Heart right ventricle (tissue), 16 donors: ENCODE results near the gene AHCTF1. TPM values are rescaled to one million over a fixed set of nuclear protein-coding genes. Genes with fewer than 3 reads are reported as not detected.
A peak's percentile ranks its signal among the peaks of the same experiment; 100 is the strongest.

Experiments used
- ATAC-seq, 8 donors: fragments of 200-7000 bp; cut with Tn5 transposase; one replicate each; pipeline ENCODE4 v1.9.1; 2020; ENCODE audit warnings: mild to moderate bottlenecking in 8 of 8, moderate library complexity in 8 of 8, moderate number of reproducible peaks in 1 of 8
- DNase-seq, 2 donors: peaks; one replicate each; pipeline ENCODE4 v3.0.0-alpha.2; 2020
- H3K27ac ChIP-seq, 10 donors: fragments of 200-600 bp; sonication (generic) in 2 of 10; one replicate each; pipeline versions ENCODE4 v1.5.0 to v1.8.0; 2020 to 2022; ENCODE audit warnings: mild to moderate bottlenecking in 3 of 10
- H3K27me3 ChIP-seq, 7 donors: fragments of 200-600 bp; one replicate each; pipeline ENCODE4 v1.8.0; 2021 to 2022; ENCODE audit warnings: mild to moderate bottlenecking in 2 of 7
- H3K36me3 ChIP-seq, 9 donors: fragments of 200-600 bp; sonication (generic) in 1 of 9; one replicate each; pipeline versions ENCODE4 v1.5.0 to v1.8.0; 2020 to 2022; ENCODE audit warnings: mild to moderate bottlenecking in 2 of 9
- H3K4me1 ChIP-seq, 9 donors: fragments of 200-600 bp; sonication (generic) in 1 of 9; one replicate each; pipeline versions ENCODE4 v1.5.0 to v1.8.0; 2020 to 2022; ENCODE audit warnings: mild to moderate bottlenecking in 4 of 9
- H3K4me3 ChIP-seq, 10 donors: fragments of 200-600 bp; sonication (generic) in 2 of 10; one replicate each; pipeline versions ENCODE4 v1.5.0 to v1.8.0; 2020 to 2022; ENCODE audit warnings: mild to moderate bottlenecking in 7 of 10, moderate library complexity in 2 of 10
- H3K9me3 ChIP-seq, 11 donors: fragments of 200-600 bp in 10 of 11; sonication (generic) in 2 of 11; one replicate each; pipeline versions ENCODE4 v1.5.0 to v1.8.0; 2013 to 2022; ENCODE audit warnings: mild to moderate bottlenecking in 2 of 11, control low read depth in 1 of 11, moderate library complexity in 1 of 11
- CTCF ChIP-seq, 9 donors: fragments of 200-600 bp; sonication (generic) in 2 of 9; IDR thresholded peaks; one replicate each; pipeline versions ENCODE4 v1.5.0 to v1.8.0; 2021 to 2022; ENCODE audit warnings: antibody characterized with exemption in 9 of 9, mild to moderate bottlenecking in 5 of 9, moderate library complexity in 1 of 9
- WGBS, 2 donors: extraction: QIAGEN DNeasy Blood & Tissue Kit; methylation state at CpG; one replicate each; pipeline ENCODE4 v1.1.7; 2013; ENCODE audit warnings: inconsistent platforms in 1 of 2; 5-methylcytosine and 5-hydroxymethylcytosine counted together
- intact Hi-C, 10 donors: fragments of 100-400 bp; cut with DNase I; formaldehyde crosslinking; loops; one replicate each; pipeline versions ENCODE4 v1.11.1 to v1.14.2; 2022
- polyA plus RNA-seq, 2 donors: library from polyadenylated mRNA; stranded (reverse); fragments of 200-250 nt; gene quantifications; one replicate each; pipeline ENCODE4 v1.2.3, GENCODE V29; 2013
- total RNA-seq, 10 donors: library from RNA; stranded (reverse); fragmentation: NEBNext Ultra II Directional in 3 of 10; extraction: Animal tissue kit (Norgen Biotek cat#: 25700) in 3 of 10; gene quantifications; one replicate each; pipeline versions ENCODE4 v1.2.1 to v1.2.4, GENCODE V29; 2021 to 2023
- donor health status: Arrhythmogenic right ventricular cardiomyopathy.
- donor health status: ischemic (EF 13 %, LVEDD 7.1; RV severe dilation, severe dysfunction).
- donor health status: healthy with polysubstance abuse.
- donor health status: DM: no; HTN: yes; CAD: no.
- donor health status: DM: no; HTN: no; CAD: no.
- donor health status: ischemic (EF 25% LVEDD 6.9; RV normal size, moderate dysfunction).
- donor health status: ischemic (EF 25% LVEDD 5.7; RV mildly dilated, moderate dysfunction).
- donor health status: healthy.
- donor health status: DM: yes; HTN: yes; CAD: no.
- donor health status: Ischemic cardiomyopathy.
- donor health status: ischemic (EF 35%, LVEDD 5.7; RV mildly dilated, moderate dysfunction).
- donor health status: nonischemic (EF 11% LVEDD 7.7; RV severe dilation, severe dysfunction).
- donor health status: DM: yes; HTN: yes; CAD: no.
- donor health status: PGD.
- donor health status: ischemic (EF 29% LVEDD 5.4; RV normal size, mild dysfunction).
- donor health status: nonischemic (EF 23%, LVEDD 6.1; RV moderate dilation, normal function).

The AHCTF1 gene
- total and polyA plus RNA-seq, 12 donors = 5.7 to 29.2 (median 18.5) TPM

- intact Hi-C loops = loop anchor here in 6 of 10 donors (5.0 kb wide), 2 partner anchors 59 to 64 kb away; no protein-coding TSS in a partner anchor
- Histone ChIP-seq H3K27ac (no peak overlapping the region), H3K4me3 (peak overlapping the region in 4 of 10 donors; percentile 18 to 36 (median 33)), H3K36me3 (no peaks in the 10 kb centered on the region), H3K4me1 (no peaks in the 10 kb centered on the region), H3K9me3 (peaks cover 0 to 43% (median 0%) of the 10 kb centered on the region in 11 donors), H3K27me3 (no peaks in the 10 kb centered on the region)
- peak; percentile 81 to 93 (median 88) for TF ChIP-seq CTCF (IDR thresholded peaks at IDR 0.05)
- ATAC-seq = peak in 6 of 8 donors; percentile 11 to 68 (median 64)
- 59 to 71% methylated on average over 12 of the region's 12 CpGs for WGBS, 2 donors
- DNase-seq = peak; percentile 63 to 69
Measured at GRCh38 chr1:246971090-246971721, 39.5 kb upstream of the AHCTF1 start.

GRCh38 chr1:246969621-246970020, 37.9 kb upstream of the AHCTF1 start:
- Histone ChIP-seq H3K27ac (peak overlapping the region in 1 of 10 donors; percentile 46), H3K27me3 (no peaks in the 10 kb centered on the region), H3K4me1 (no peaks in the 10 kb centered on the region), H3K36me3 (no peaks in the 10 kb centered on the region), H3K4me3 (no peak overlapping the region), H3K9me3 (peaks cover 0 to 33% (median 0%) of the 10 kb centered on the region in 11 donors)
- intact Hi-C loops = loop anchor here in 8 of 10 donors (5.0 to 10.0 kb wide), 3 partner anchors 55 to 62 kb away; no protein-coding TSS in a partner anchor
- WGBS, 2 donors = 88 to 97% methylated on average over 3 of the region's 3 CpGs
- no peak for DNase-seq
- no peak for TF ChIP-seq CTCF (IDR thresholded peaks at IDR 0.05)
- no peak for ATAC-seq

GRCh38 chr1:246966502-246966901, 34.8 kb upstream of the AHCTF1 start:
- Histone ChIP-seq H3K4me1 (peaks cover 0 to 15% (median 0%) of the 10 kb centered on the region in 9 donors), H3K9me3 (peaks cover 0 to 33% (median 0%) of the 10 kb centered on the region in 11 donors), H3K4me3 (no peak overlapping the region), H3K27me3 (no peaks in the 10 kb centered on the region), H3K27ac (no peak overlapping the region), H3K36me3 (no peaks in the 10 kb centered on the region)
- intact Hi-C loops = loop anchor here in 2 of 10 donors (5.0 to 10.0 kb wide), 2 partner anchors 52 to 54 kb away; no protein-coding TSS in a partner anchor
- 100% methylated on average over 2 of the region's 2 CpGs for WGBS, 2 donors
- DNase-seq (no peak), ATAC-seq (no peak)
- TF ChIP-seq CTCF (IDR thresholded peaks at IDR 0.05) = no peak

GRCh38 chr1:246959944-246960693, 28.4 kb upstream of the AHCTF1 start:
- peak overlapping the region in 1 of 10 donors; percentile 6 for H3K4me3 ChIP-seq
- no peaks in the 10 kb centered on the region for H3K27me3 ChIP-seq
- no peaks in the 10 kb centered on the region for H3K36me3 ChIP-seq
- H3K9me3 ChIP-seq = no peaks in the 10 kb centered on the region
- intact Hi-C loops = loop anchor here in 2 of 10 donors (5.0 to 10.0 kb wide), 2 partner anchors 45 to 53 kb away; no protein-coding TSS in a partner anchor
- TF ChIP-seq CTCF (IDR thresholded peaks at IDR 0.05) = peak in 4 of 9 donors; percentile 23 to 27 (median 25)
- WGBS, 2 donors = 56 to 66% methylated on average over 1 of the region's 1 CpG
- H3K4me1 ChIP-seq = peaks cover 0 to 38% (median 0%) of the 10 kb centered on the region in 9 donors
- no peak for DNase-seq
- ATAC-seq = peak in 1 of 8 donors; percentile 58
- H3K27ac ChIP-seq = peak overlapping the region in 1 of 10 donors; percentile 88
